ENCODE results near the gene PHKB.
"Not testable (repeated sequence)": the region's sequence is repeated elsewhere in the genome, so short reads cannot be mapped to it uniquely, and the experiment has no call there.

Gene PHKB

GRCh38 chr16:47506800-47507199 is 45.7 kb downstream of the PHKB start:
- H3K9me3 ChIP-seq (ENCODE audit: control insufficient read depth, insufficient read depth, low read length) = no peaks in the 10 kb centered on the region
- H3K36me3 ChIP-seq (ENCODE audit: insufficient read depth, low read length) = no peaks in the 10 kb centered on the region
- H3K4me1 ChIP-seq (ENCODE audit: insufficient read depth, low read length) = no peaks in the 10 kb centered on the region
- no peak overlapping the region for H3K9ac ChIP-seq (ENCODE audit: low read depth, low read length)

GRCh38 chr16:47507701-47508100 is 46.6 kb downstream of the PHKB start:
- Histone ChIP-seq H3K9me3 (ENCODE audit: control insufficient read depth, insufficient read depth, low read length) (no peaks in the 10 kb centered on the region), H3K36me3 (ENCODE audit: insufficient read depth, low read length) (no peaks in the 10 kb centered on the region), H3K9ac (ENCODE audit: low read depth, low read length) (no peak overlapping the region), H3K4me1 (ENCODE audit: insufficient read depth, low read length) (no peaks in the 10 kb centered on the region)

- Histone ChIP-seq H3K9ac (ENCODE audit: low read depth, low read length) (no peak overlapping the region), H3K9me3 (ENCODE audit: control insufficient read depth, insufficient read depth, low read length) (no peaks in the 10 kb centered on the region), H3K4me1 (ENCODE audit: insufficient read depth, low read length) (no peaks in the 10 kb centered on the region), H3K36me3 (ENCODE audit: insufficient read depth, low read length) (no peaks in the 10 kb centered on the region)
Observed at GRCh38 chr16:47511882-47512281, 50.8 kb downstream of the PHKB start.

- Histone ChIP-seq H3K9me3 (ENCODE audit: control insufficient read depth, insufficient read depth, low read length) (no peaks in the 10 kb centered on the region), H3K36me3 (ENCODE audit: insufficient read depth, low read length) (no peaks in the 10 kb centered on the region), H3K4me1 (ENCODE audit: insufficient read depth, low read length) (0 out of 2 replicates have a peak, but pooled peaks cover 6% of the 10 kb centered on the region), H3K9ac (ENCODE audit: low read depth, low read length) (no peak overlapping the region)
Observed at GRCh38 chr16:47519037-47519436, 57.9 kb downstream of the PHKB start.

GRCh38 chr16:47519546-47519945 is 58.4 kb downstream of the PHKB start:
- Histone ChIP-seq H3K9me3 (ENCODE audit: control insufficient read depth, insufficient read depth, low read length) (no peaks in the 10 kb centered on the region), H3K36me3 (ENCODE audit: insufficient read depth, low read length) (no peaks in the 10 kb centered on the region), H3K4me1 (ENCODE audit: insufficient read depth, low read length) (0 out of 2 replicates have a peak, but pooled peaks cover 6% of the 10 kb centered on the region), H3K9ac (ENCODE audit: low read depth, low read length) (no peak overlapping the region)

GRCh38 chr16:47519996-47520679 is 59.0 kb downstream of the PHKB start:
- 0 out of 2 replicates have a peak, but pooled peaks cover 6% of the 10 kb centered on the region for H3K4me1 ChIP-seq (ENCODE audit: insufficient read depth, low read length)
- H3K9me3 ChIP-seq (ENCODE audit: control insufficient read depth, insufficient read depth, low read length) = no peaks in the 10 kb centered on the region
- H3K36me3 ChIP-seq (ENCODE audit: insufficient read depth, low read length) = no peaks in the 10 kb centered on the region
- H3K9ac ChIP-seq (ENCODE audit: low read depth, low read length) = no peak overlapping the region

- Histone ChIP-seq H3K9me3 (ENCODE audit: control insufficient read depth, insufficient read depth, low read length) (no peaks in the 10 kb centered on the region), H3K4me1 (ENCODE audit: insufficient read depth, low read length) (0 out of 2 replicates have a peak, but pooled peaks cover 6% of the 10 kb centered on the region), H3K36me3 (ENCODE audit: insufficient read depth, low read length) (no peaks in the 10 kb centered on the region), H3K9ac (ENCODE audit: low read depth, low read length) (no peak overlapping the region)
Observed at GRCh38 chr16:47523342-47524006, 62.3 kb downstream of the PHKB start.

- H3K36me3 ChIP-seq (ENCODE audit: insufficient read depth, low read length) = no peaks in the 10 kb centered on the region
- no peaks in the 10 kb centered on the region for H3K9me3 ChIP-seq (ENCODE audit: control insufficient read depth, insufficient read depth, low read length)
- 0 out of 2 replicates have a peak, but pooled peaks cover 6% of the 10 kb centered on the region for H3K4me1 ChIP-seq (ENCODE audit: insufficient read depth, low read length)
- H3K9ac ChIP-seq (ENCODE audit: low read depth, low read length) = no peak overlapping the region
Observed at GRCh38 chr16:47524007-47524405, 62.9 kb downstream of the PHKB start.

GRCh38 chr16:47528431-47528830 is 67.3 kb downstream of the PHKB start:
- H3K4me1 ChIP-seq (ENCODE audit: insufficient read depth, low read length) = 0 out of 2 replicates have a peak, but pooled peaks cover 3% of the 10 kb centered on the region
- no peaks in the 10 kb centered on the region for H3K36me3 ChIP-seq (ENCODE audit: insufficient read depth, low read length)
- H3K9ac ChIP-seq (ENCODE audit: low read depth, low read length) = no peak overlapping the region
- no peaks in the 10 kb centered on the region for H3K9me3 ChIP-seq (ENCODE audit: control insufficient read depth, insufficient read depth, low read length)

- Histone ChIP-seq H3K36me3 (ENCODE audit: insufficient read depth, low read length) (no peaks in the 10 kb centered on the region), H3K9me3 (ENCODE audit: control insufficient read depth, insufficient read depth, low read length) (no peaks in the 10 kb centered on the region; the same call in 1 of the 2 replicates), H3K9ac (ENCODE audit: low read depth, low read length) (no peak overlapping the region), H3K4me1 (ENCODE audit: insufficient read depth, low read length) (no peaks in the 10 kb centered on the region)
Observed at GRCh38 chr16:47533744-47534292, 72.7 kb downstream of the PHKB start.

GRCh38 chr16:47538472-47538871 is 77.3 kb downstream of the PHKB start:
- no peak overlapping the region for H3K9ac ChIP-seq (ENCODE audit: low read depth, low read length)
- peaks cover 3% of the 10 kb centered on the region; the same call in 1 of the 2 replicates for H3K9me3 ChIP-seq (ENCODE audit: control insufficient read depth, insufficient read depth, low read length)
- no peaks in the 10 kb centered on the region for H3K36me3 ChIP-seq (ENCODE audit: insufficient read depth, low read length)
- H3K4me1 ChIP-seq (ENCODE audit: insufficient read depth, low read length) = no peaks in the 10 kb centered on the region

GRCh38 chr16:47539707-47540670 is 78.9 kb downstream of the PHKB start:
- H3K9ac ChIP-seq (ENCODE audit: low read depth, low read length); H3K4me1 ChIP-seq (ENCODE audit: insufficient read depth, low read length); H3K9me3 ChIP-seq (ENCODE audit: control insufficient read depth, insufficient read depth, low read length); H3K36me3 ChIP-seq (ENCODE audit: insufficient read depth, low read length): not testable (repeated sequence)

- H3K9me3 ChIP-seq (ENCODE audit: control insufficient read depth, insufficient read depth, low read length) = not testable (repeated sequence)
Observed at GRCh38 chr16:47541135-47541534, 80.0 kb downstream of the PHKB start.

GRCh38 chr16:47544255-47544654 is 83.1 kb downstream of the PHKB start:
- H3K36me3 ChIP-seq (ENCODE audit: insufficient read depth, low read length); H3K4me1 ChIP-seq (ENCODE audit: insufficient read depth, low read length); H3K9me3 ChIP-seq (ENCODE audit: control insufficient read depth, insufficient read depth, low read length); H3K9ac ChIP-seq (ENCODE audit: low read depth, low read length): not testable (repeated sequence)

More at GRCh38 chr16:47541135-47541534, 80.0 kb downstream of the PHKB start:
- not testable (repeated sequence) for H3K9ac ChIP-seq (ENCODE audit: low read depth, low read length); H3K36me3 ChIP-seq (ENCODE audit: insufficient read depth, low read length); H3K4me1 ChIP-seq (ENCODE audit: insufficient read depth, low read length)
